Activated CD8-positive, alpha-beta memory T cell treated with anti-CD3 and anti-CD28 coated beads for 4 hours (primary cell): ENCODE data around the gene ARMC9.

Experiments used
- DNase-seq, 2 donors: peaks; one replicate each; pipeline ENCODE4 v3.0.0-alpha.2; 2020; ENCODE audit warnings: low read depth in 2 of 2

Gene ARMC9

DNA sequence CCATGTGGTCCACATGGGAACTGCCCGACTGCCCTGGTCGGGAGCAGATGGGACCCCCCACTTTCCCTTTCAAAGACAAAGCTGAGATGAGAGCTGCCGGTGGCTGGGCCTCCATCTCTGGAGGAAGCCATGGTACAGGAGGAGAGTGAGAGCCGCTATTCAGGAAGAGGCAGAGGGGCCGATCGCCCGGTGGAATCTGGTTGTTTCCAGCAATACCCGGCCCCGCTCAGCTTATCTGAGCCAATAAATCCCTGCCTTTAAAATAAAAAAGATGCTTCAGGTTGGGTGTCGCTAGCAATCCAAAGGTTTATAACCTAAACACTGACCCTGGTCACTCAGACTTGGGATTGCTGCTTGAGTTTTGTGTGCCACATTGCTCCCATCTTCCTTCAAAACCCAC, 181.9 kb downstream of the ARMC9 start:
- DNase-seq: no peak

GRCh38 chr2:231380991-231381847, 182.8 kb downstream of the ARMC9 start:
- DNase-seq: no peak

GRCh38 chr2:231382116-231382515, 183.7 kb downstream of the ARMC9 start:
- DNase-seq: no peak

DNA sequence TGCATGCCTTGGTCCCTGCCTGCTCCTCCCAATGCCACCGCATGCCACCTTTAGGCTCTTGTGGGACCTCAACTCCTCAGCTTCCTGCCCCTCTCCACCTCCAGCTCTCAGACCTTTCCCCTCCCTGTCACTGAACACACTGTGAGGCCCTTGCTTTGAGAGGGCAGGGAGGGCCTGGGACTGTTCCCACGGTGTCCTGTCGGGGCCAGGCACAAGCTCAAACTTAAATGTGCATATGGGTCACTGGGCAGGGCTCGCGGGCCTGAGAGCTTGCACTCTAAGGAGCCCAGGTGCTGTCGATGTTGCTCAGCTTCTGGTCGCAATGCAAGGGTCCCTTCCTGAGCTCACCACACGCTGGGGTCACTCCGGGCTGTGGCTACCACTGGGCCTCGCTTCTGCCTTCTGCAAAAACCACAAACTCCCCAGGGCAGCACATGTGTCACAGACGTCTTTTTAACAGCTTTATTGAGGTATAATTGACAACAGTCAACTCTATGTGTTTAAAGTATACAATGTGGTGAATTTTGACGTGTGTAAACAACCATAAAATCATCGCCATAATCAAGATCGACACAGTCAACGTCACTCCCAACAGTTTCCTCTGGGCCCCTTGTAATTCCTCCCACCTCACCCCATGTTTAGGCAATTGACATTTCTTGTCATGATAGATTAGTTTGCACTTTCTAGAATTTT, 185.1 kb downstream of the ARMC9 start:
- no peak for DNase-seq

- no peak for DNase-seq
Observed at GRCh38 chr2:231384109-231384435, 185.6 kb downstream of the ARMC9 start.

GRCh38 chr2:231384970-231385369, 186.5 kb downstream of the ARMC9 start:
- DNase-seq: no peak

- DNase-seq: no peak
Observed at GRCh38 chr2:231385429-231385828, 187.0 kb downstream of the ARMC9 start.

DNA sequence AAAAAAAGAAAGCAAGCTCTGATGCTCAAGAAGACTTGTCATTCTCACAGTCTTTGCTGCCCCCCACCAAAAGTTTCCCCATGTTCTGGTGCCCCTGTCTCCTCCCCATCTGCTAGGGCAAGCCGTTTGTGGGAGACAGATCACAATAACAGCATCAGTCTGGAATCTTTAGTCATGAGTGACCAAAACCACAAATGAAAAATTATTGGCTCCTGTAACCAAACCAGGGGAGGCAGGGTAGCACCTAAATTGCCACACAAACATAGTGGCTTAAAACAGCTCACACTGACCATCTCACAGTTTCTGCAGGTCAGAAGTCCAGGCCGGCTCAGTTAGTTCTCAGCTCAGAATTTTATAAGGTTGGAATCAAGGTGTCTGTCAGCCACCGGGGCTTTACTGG, 188.0 kb downstream of the ARMC9 start:
- no peak for DNase-seq

- DNase-seq: no peak
Observed at GRCh38 chr2:231387904-231388724, 189.7 kb downstream of the ARMC9 start.

GRCh38 chr2:231388725-231389346, 190.4 kb downstream of the ARMC9 start:
- DNase-seq: no peak

DNA sequence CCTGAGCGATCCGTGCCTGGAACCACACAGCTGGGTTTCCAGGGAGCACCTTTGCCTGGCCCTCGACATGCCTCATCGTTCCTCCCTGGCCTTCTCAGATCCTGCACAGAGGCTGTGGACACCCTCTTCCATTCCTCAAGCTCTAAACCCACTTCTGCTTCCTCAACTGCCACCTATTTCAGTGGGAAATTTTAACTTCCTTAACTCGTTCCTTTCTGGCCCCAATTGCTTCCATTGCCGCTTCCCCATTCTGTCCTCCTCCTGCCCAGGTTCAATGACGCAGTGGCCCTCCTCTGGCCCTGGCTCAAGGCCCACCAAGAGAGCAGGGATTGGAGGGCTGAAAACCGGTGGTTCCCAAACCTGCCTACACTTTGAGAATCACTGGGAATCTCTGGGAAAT, 192.2 kb downstream of the ARMC9 start:
- no peak for DNase-seq

- no peak for DNase-seq
Observed at GRCh38 chr2:231391981-231392380, 193.6 kb downstream of the ARMC9 start.

GRCh38 chr2:231392431-231393148, 194.2 kb downstream of the ARMC9 start:
- DNase-seq: no peak

- peak in 1 of 2 donors; percentile 22 for DNase-seq
Observed at GRCh38 chr2:231393149-231394131, 195.0 kb downstream of the ARMC9 start.

DNA sequence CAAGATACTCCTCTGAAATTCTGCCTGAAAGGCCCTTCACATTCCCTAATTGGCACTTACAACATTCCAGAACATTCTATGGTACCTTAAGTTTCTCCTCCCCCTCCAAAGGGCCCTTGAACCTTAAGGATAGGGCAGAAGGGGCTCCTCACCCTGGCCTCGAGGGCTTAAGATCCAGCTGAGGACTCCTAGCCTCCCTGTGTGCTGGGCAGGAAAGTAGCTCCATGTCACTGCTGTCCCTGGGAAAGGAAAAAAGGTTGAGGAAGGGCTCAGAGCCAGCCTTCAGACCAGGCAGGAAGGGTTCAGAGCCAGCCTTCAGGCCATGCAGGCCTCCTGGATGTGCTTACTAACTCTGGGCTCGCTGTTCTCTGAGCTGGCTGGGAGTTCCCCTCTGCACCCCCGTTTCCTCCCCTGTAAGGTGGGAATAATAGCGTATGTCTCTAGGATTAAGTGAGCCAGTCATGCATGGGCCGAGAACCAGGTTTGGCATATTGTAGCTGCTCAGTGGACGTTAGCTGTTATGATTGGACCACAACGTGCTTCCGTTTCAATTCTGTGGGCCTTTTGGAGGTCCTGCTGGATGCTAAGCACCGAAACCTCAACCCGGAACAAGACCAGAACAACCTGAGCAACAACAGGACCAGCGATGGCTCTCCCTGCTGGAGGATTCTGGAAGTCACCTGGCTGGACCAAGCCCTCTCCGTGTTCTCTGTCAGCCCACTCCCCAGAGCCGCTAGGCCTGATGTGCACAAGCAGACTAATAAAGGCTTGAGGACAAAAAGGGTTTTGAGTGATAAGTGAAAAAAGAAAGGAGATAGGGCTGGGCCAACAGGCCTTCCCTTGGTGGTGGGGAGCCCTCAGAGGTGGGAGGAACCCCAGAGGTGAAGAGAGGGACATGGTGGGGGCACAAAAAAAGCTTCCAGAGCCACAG, 196.0 kb downstream of the ARMC9 start:
- no peak for DNase-seq

GRCh38 chr2:231395188-231396057, 197.0 kb downstream of the ARMC9 start, which contains the start of gene B3GNT7:
TSS of gene B3GNT7 (plus strand) at chr2:231395710. CDS start at chr2:231395804, 94 bp downstream.
- no peak for DNase-seq

DNA sequence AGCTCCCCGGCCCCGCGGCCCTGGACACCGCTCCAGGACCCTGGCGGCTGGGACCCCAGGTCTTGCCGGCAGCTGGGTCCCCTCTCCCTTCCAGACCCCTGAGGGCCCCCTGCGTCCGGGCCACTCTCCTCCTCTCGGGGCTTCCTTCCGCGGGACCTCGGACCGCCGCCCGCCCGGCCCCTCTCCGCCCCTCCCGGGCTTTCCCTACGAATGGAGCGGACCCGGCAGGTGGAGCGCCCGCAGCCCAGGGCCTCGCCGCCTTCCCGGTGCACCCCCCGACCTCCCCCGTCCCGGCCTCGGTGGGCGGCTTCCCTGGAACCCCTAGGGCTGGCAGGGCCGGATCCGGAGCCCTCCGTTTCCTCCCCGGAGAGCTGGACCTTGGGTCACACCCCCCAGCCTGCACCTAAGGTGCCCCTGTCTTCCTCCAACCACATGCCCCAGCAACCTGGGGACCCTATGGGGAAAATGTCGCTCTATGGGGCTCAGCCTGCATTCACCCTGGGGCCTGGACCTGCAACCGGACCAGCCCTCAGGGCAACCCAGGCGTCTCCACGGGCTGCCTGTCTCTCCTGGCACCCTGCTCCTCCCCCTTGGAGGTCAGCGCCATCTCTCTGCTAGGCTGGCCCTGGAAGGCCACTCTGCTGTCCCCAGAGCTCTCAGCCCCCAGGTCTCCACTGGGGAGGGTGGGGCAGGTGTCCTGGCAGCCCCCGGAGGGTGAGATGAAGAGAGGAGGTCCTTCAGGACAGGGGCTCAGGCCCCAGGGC, 197.8 kb downstream of the ARMC9 start:
- no peak for DNase-seq
